ENCODE measurements around the gene HPS3. TPM values are rescaled to one million over a fixed set of nuclear protein-coding genes. Genes with fewer than 3 reads are reported as not detected.
"Not testable (repeated sequence)": the region's sequence is repeated elsewhere in the genome, so short reads cannot be mapped to it uniquely, and the experiment has no call there.

HPS3 gene
- 10 to 100 TPM; 21.1 to 37.8 (median 34.2) TPM for polyA plus RNA-seq (ENCODE audit: insufficient read length in 4 of 4)

- DNase-seq (ENCODE audit: low read depth in 4 of 4, low spot score in 3 of 4): peak; percentile 82 to 85 (median 84)
Measured at GRCh38 chr3:149129326-149130205, at the start of gene HPS3. HPS3 (plus strand) TSS chr3:149129638; CDS start chr3:149129724, 86 bp downstream.

GRCh38 chr3:149080011-149080698 lies 49.3 kb upstream of the HPS3 start:
- DNase-seq (ENCODE audit: low read depth in 4 of 4, low spot score in 3 of 4): no peak

GRCh38 chr3:149080699-149081091 lies 48.7 kb upstream of the HPS3 start:
- DNase-seq (ENCODE audit: low read depth in 4 of 4, low spot score in 3 of 4): no peak

GRCh38 chr3:149081772-149082171 lies 47.7 kb upstream of the HPS3 start:
- no peak for DNase-seq (ENCODE audit: low read depth in 4 of 4, low spot score in 3 of 4)

GRCh38 chr3:149085828-149086231 lies 43.6 kb upstream of the HPS3 start:
- peak; percentile 14 to 41 (median 31) for DNase-seq (ENCODE audit: low read depth in 4 of 4, low spot score in 3 of 4)

- peak; percentile 93 to 97 (median 94) for DNase-seq (ENCODE audit: low read depth in 4 of 4, low spot score in 3 of 4)
Measured at GRCh38 chr3:149086232-149086988, 43.0 kb upstream of the HPS3 start, which contains the start of gene HLTF. HLTF (minus strand) TSS chr3:149086533; CDS start chr3:149086336, 197 bp downstream.

- DNase-seq (ENCODE audit: low read depth in 4 of 4, low spot score in 3 of 4): no peak
Measured at GRCh38 chr3:149087208-149087607, 42.2 kb upstream of the HPS3 start.

- no peak for DNase-seq (ENCODE audit: low read depth in 4 of 4, low spot score in 3 of 4)
Measured at GRCh38 chr3:149089395-149089794, 40.0 kb upstream of the HPS3 start.

GRCh38 chr3:149090461-149090860 lies 39.0 kb upstream of the HPS3 start:
- no peak for DNase-seq (ENCODE audit: low read depth in 4 of 4, low spot score in 3 of 4)

- DNase-seq (ENCODE audit: low read depth in 4 of 4, low spot score in 3 of 4): no peak
Measured at GRCh38 chr3:149090907-149091306, 38.5 kb upstream of the HPS3 start.

- DNase-seq (ENCODE audit: low read depth in 4 of 4, low spot score in 3 of 4): no peak
Measured at GRCh38 chr3:149091983-149092382, 37.5 kb upstream of the HPS3 start.

- DNase-seq (ENCODE audit: low read depth in 4 of 4, low spot score in 3 of 4): no peak
Measured at GRCh38 chr3:149095487-149095886, 34.0 kb upstream of the HPS3 start.

GRCh38 chr3:149097987-149098386 lies 31.5 kb upstream of the HPS3 start:
- DNase-seq (ENCODE audit: low read depth in 4 of 4, low spot score in 3 of 4): not testable (repeated sequence)

- DNase-seq (ENCODE audit: low read depth in 4 of 4, low spot score in 3 of 4): no peak
Measured at GRCh38 chr3:149101154-149101553, 28.3 kb upstream of the HPS3 start.

GRCh38 chr3:149101641-149102040 lies 27.8 kb upstream of the HPS3 start:
- DNase-seq (ENCODE audit: low read depth in 4 of 4, low spot score in 3 of 4): no peak

GRCh38 chr3:149104484-149104883 lies 25.0 kb upstream of the HPS3 start:
- no peak for DNase-seq (ENCODE audit: low read depth in 4 of 4, low spot score in 3 of 4)

- no peak for DNase-seq (ENCODE audit: low read depth in 4 of 4, low spot score in 3 of 4)
Measured at GRCh38 chr3:149114458-149114857, 15.0 kb upstream of the HPS3 start.

GRCh38 chr3:149115114-149115513 lies 14.3 kb upstream of the HPS3 start:
- no peak for DNase-seq (ENCODE audit: low read depth in 4 of 4, low spot score in 3 of 4)

- DNase-seq (ENCODE audit: low read depth in 4 of 4, low spot score in 3 of 4): no peak
Measured at GRCh38 chr3:149118724-149119123, 10.7 kb upstream of the HPS3 start.

GRCh38 chr3:149119466-149119865 lies 10.0 kb upstream of the HPS3 start:
- no peak for DNase-seq (ENCODE audit: low read depth in 4 of 4, low spot score in 3 of 4)

Data from left renal pelvis (tissue), 4 donors.